GM18505 (cell line): ENCODE results near the gene KRTAP24-1.

ENCODE experiments used
- ATAC-seq: cut with Tn5 transposase; IDR thresholded peaks from one replicate; pipeline ENCODE4 v1.9.1; 2021; ENCODE audit not compliant: unreplicated experiment
- POLR2A ChIP-seq: IDR thresholded peaks from 4 replicates; pipeline ENCODE4 v1.6.1; 2011; ENCODE audit warnings: borderline replicate concordance; ENCODE audit not compliant: insufficient read depth, insufficient read length; ENCODE audit errors: extremely low read depth

Gene KRTAP24-1, protein sequence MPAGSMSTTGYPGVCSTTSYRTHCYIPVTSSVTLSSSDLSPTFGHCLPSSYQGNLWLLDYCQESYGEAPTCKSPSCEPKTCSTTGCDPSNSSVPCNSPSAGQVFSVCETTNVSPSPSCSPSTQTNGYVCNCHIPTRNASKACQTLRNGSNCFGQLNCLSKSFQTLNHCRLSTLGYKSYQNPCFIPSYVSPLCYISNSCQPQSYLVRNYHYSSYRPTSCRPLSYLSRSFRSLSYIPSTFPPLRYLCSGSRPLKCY

DNA sequence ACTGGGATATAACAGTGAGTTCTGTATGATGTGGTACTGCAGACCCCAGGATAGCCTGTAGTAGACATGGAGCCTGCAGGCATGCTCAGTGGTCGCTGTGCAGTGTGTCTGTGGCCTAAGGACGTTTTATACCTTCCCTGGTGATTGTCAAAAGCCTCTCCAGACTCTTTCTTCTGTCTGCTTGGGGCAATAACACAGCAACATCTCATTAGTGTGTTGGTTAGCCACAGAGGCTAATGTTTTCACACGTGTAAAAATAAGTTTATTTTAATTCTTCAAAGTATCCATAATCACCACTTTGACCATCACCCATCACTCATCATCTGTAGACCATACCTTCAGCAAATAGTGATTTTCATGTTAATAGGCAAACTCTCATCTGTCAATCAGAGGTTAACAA, at the start of gene KRTAP24-1:
TSS of gene KRTAP24-1 (minus strand) at position 101 of the 400 bp plus-strand sequence. CDS start at position 83, 18 bp downstream.
- no peak for TF ChIP-seq POLR2A
- no peak for ATAC-seq

DNA sequence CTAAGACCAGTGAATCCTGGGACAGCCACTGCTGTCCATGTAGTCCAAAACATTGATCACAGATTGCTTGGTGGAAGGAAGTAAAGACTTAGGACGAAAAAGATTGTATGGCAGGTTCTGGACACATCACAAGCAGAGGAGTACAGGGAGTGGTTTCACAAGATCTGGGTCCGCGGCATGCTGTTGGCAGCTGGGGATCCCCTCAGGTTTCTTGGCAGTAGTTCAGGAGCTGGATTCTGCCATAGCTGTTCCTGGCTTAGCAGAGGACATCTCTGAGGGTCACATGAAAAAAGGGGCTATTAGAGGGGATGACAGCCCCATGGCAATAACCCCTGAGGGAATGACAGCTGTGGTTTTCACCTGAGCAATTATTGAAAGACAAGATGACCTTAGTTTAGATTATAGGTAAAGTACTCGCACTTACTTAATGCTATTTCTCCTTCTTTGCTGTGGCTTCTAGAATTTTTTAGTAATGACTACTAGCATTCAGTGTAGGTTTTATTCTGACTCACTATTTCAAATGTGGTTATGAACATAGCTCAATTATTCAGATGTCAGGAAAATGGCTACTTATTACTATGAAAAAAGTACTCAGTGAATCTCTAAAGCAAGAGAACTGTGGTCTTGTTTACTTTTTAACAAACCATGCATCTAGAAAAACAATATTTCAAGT, 46.6 kb upstream of the KRTAP24-1 start:
- ATAC-seq = no peak
- no peak for TF ChIP-seq POLR2A

DNA sequence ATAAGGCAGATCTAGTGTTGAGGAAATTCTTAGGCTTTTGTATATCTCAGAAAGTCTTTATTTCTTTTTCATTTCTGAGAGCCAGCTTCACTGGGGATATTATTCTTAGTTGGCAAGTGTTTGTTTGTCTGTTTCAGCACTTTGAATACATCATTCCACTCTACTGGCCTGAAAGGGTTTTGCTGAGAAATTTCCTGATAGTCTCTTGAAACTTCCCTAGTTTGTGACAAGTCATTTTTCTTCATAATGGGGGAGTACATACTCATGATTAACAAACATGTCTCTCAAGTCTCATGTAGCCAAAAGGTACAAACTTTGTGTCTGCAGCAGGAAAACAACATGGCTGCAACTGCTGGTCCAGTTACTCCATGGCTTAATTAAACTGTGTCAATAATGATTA, 43.6 kb upstream of the KRTAP24-1 start:
- no peak for ATAC-seq
- TF ChIP-seq POLR2A = no peak

DNA sequence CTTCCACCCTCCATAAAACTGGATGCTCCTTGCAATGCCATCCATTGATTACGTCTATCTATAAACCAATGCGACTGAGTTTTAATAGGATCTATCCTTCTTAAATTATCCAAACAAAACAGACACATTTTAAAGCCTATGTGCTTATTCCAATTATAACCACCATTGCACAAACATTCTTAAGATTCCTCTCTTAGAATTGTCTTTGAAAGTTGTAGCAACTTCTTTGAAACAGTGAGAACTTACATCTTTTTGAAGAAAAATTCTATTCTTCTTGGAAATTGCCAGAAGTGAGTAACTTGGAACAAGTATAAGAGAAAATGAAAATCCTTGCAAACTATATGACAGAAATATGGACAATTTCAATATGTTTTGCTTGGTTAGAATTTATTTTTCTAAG, 37.5 kb upstream of the KRTAP24-1 start, which contains the start of gene KRTAP26-1:
TSS of gene KRTAP26-1 (minus strand) at position 101 of the 400 bp plus-strand sequence. CDS start 280 bp downstream, outside the sequence.
- TF ChIP-seq POLR2A = no peak
- ATAC-seq = no peak

DNA sequence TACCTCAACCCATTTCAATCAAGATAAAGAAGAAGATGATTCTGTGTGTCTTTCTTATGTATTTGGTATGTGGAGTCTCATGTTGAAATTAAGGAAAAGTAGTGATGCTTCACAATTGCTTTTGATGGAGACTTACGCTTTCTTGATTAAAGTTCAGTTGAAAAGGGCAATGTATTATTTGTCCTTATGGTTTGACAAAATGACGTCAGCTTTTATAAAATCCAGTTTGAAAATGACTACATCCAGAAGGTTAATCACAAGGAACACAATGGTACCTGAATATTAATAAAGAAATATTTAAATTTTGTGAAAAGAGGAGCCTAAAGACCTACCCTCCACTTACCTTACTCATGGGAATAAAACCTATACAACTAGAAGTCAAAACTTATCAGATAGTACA, 33.0 kb upstream of the KRTAP24-1 start:
- no peak for TF ChIP-seq POLR2A
- no peak for ATAC-seq

DNA sequence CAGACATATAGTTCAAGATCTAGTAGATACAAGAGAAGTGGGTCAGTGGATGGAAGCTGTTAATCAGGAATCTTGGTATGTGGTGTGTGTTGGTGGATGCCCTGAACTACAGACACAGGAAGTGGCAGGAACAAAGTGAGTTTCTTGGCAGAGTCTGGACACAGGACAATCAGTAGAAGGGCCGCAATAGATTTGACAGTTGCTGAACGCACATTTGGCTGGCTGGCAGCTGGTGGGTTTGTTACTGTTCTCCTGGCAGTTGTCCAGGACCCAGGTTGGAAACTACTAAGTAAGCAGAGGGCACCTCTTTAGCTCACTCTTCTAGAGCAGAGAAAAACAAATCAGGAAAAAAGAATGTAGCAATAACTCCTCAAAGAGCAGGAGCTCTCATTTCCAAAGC, 24.1 kb upstream of the KRTAP24-1 start:
- ATAC-seq = no peak
- no peak for TF ChIP-seq POLR2A

DNA sequence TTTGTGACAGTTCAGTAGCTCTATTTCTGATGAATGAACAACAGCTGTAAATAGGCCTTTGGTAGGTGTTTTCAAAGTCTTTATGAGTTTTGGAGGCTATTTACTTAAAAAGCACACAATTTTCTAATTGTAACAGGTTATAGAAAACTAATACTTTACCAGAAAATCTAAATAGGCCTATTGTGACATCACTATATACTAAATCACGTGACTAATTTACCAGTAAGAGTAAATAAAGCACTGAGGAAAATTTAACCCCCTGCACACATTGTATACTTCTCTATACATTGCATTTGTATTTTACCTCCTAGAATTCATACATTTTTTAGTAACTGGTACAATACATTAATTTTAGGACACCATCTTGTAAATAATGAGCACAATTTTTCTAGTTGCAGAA, 22.4 kb upstream of the KRTAP24-1 start:
- TF ChIP-seq POLR2A = no peak

DNA sequence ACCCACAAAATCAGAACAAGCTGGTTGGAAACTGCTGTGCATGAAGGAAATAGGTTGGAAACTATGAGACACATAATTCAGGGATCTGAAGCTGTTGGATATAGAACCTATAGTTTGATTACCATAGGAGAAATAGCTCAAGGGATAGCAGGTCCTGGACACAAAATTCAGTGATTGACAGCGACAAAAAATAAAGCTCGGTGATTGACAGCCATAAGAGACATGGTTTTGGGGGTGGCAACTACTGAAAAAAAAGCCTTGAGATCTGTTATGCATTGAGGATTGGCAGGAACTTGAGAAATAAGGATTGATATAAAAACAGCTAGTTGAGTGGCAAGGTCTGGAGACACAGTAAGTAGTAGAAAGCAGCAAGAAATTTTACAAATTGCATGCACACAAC, 6.5 kb upstream of the KRTAP24-1 start, which contains the start of gene KRTAP25-1:
TSS of gene KRTAP25-1 (minus strand) at position 300 of the 400 bp plus-strand sequence. CDS start at position 276, 24 bp downstream.
- no peak for TF ChIP-seq POLR2A
- ATAC-seq = no peak

More for the DNA sequence above, 22.4 kb upstream of the KRTAP24-1 start:
- ATAC-seq = no peak

DNA sequence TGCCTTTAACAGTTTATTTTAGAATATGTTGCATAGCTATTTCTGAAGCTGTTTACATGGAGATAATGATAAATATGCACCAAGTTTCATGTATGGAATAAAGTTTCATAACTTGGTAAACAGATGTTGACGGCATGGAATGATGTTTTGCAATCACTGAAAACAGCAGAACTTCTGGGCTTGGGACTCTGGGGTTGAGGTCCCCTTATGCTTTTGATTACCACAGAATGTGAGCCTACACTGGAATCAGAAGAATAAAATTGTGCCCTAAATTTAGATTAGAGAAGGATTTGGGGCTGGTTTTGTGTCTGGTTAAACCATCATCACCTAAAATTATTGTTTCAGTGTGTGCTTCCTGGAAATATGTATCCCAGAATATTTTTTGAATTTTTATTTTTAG, 11.1 kb downstream of the KRTAP24-1 start:
- no peak for ATAC-seq
- no peak for TF ChIP-seq POLR2A

DNA sequence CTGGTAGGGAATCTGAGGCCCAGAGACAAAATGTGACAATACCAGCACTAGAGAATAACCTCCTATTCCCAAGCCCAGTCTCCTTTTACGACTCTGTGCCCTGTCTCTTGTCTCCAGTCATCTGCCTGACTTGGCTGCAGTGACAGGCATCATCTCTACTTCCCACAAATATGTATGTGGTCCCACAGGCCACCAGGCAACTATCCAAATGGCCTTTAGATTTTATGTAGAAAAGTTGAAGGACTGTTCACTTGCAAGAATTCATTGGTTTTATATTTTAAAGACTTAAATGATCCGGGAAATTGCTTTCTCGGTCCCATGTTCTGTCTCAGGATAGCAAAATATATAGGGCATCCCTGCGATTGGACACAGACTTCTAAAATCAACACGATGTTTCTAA, 11.6 kb downstream of the KRTAP24-1 start:
- no peak for TF ChIP-seq POLR2A
- no peak for ATAC-seq

DNA sequence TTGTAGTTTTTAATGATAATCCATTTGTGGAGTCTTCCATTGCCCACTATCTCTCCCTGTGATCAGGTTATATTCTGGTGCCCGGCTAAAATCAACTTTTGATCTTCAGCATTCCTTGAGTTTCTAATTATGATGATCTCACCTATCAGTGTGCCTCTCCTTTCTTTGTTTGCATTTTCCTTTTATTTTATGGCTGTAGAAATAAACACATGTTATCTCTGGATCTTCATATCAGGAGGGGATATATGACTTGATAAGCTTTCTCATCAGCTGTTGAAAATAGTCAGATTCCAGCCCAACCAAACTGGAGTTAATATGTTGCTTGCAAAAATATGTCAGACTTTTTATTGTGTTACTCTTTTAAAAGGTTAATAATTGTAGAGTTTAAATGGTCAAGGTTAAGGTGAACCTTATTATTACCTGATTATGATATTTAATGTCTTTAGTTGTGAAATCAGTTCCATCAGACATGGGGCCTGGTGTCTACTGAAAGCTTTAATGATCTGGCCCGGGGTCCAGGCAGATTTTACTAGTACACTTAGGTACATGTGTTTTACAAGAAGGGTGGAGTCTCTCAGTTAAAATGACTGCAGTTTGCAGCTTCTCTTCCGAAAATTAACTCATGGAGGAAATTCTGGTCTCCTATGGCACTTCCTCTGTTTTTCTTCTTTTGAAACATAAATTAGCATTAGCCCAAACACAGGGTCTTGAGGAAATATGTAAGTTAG, 12.8 kb downstream of the KRTAP24-1 start:
- ATAC-seq = no peak
- no peak for TF ChIP-seq POLR2A

DNA sequence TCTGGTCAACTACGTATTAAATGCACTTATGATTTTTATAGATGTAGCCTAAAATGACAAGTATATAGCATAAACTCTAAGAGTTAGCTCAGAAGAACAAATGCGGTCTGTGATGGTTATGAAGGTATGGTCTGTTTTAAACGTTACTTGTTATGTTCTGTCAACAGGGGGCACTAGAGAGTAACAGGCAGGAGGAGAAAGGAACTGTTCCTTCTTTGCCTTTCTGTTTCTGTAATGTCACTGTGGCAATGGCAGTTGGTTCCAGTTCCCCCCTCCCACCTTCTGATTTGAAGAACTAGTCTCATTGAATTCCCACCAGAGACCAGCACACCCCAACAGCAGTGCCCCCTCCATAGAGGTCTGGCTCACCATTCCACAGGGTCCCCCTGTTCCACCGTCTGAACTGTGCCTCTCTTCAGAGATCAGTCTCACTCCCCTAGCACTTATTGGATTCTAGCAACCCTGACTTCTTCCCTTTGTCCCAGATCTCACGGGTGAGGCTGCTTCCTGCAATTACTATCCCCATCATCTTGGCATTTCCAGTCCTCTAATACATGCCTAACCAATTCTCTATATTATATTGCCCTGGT, 14.0 kb downstream of the KRTAP24-1 start:
- ATAC-seq = no peak
- TF ChIP-seq POLR2A = no peak

DNA sequence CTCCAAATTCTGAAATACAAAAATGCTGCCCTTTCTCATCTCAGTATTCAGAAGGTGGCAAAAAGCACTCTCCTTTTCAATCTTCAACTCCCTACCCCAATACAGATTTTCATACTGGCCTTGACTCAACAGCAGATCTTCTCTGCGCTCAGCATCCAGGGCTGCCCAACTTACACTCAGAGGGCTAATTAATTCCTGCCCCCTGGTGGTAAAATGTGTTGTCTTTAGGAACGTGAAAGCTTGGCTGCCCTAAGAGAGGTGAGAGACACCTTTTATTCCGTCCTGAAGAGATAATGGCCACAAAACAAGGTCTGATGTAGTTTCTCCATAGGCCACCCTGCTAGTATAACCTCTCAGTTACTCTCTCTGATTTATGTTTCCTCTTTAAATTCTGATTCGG, 25.0 kb downstream of the KRTAP24-1 start:
- ATAC-seq = no peak
- no peak for TF ChIP-seq POLR2A

DNA sequence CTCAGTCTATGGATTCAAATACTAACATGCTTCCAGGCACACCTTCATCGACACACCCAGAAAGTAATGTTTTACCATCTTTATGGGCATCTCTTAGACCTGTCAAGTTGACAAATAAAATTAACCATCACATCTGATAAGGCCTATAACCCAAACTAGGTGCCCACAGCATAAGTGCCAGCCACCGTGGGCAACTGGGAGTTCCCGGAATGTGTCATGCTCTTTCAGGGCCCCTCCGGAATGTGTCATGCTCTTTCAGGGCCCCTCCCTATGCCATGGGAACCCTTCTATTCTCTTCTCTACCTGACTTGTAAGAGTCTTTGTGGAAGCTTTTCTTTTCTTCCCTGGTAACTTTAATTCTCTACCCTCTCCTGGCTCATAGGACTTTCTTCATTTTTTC, 26.6 kb downstream of the KRTAP24-1 start:
- no peak for TF ChIP-seq POLR2A
- ATAC-seq = no peak

DNA sequence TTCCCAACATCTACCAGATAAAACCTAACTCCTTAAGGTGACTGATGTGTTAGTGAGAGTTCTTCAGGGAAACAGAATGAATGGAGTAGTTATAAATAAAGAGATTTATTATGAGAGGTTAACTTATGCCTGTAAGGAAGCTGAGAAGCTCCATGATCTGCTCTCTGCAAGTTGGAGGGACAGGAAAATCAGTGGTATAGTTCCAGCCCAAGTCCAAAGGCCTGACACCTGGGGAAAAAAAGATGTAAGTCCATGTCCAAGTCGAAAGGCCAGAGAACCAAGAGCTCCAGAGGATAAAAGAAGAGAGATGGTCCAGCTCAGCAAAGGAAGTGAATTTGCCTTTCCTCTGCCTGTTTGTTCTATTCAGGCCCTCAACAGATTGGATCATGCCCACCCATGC, 27.1 kb downstream of the KRTAP24-1 start:
- no peak for TF ChIP-seq POLR2A
- ATAC-seq = no peak
